ENCODE results near the gene IREB2. TPM values are rescaled to one million over a fixed set of nuclear protein-coding genes. Genes with fewer than 3 reads are reported as not detected.
A peak's percentile ranks its signal among the peaks of the same experiment; 100 is the strongest.
"Not testable (repeated sequence)": the region's sequence is repeated elsewhere in the genome, so short reads cannot be mapped to it uniquely, and the experiment has no call there.

IREB2 gene
- total RNA-seq, 1 donor from 2014 or later = 45.2 TPM

- DNase-seq = no peak
Observed at GRCh38 chr15:78481917-78482316, 43.9 kb downstream of the IREB2 start.

DNA sequence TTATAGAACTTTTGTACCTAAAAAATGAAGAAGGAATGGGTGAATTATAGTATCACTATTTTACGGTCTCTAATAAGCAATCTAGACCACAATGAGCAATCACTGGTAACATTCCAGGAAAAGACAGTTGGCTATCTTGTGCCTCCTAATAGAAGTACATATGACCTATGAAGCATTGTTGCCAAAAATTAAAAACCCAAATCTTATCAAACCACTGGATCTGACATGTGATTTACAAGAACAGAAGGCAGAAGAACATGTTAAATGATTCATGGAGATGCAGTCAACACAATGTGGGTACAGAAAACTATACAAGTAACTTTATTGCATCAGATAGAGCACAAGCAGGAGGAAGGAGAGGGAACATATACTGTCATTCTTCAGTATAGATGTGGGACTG, 54.9 kb downstream of the IREB2 start:
- DNase-seq = no peak

- DNase-seq = no peak
Observed at GRCh38 chr15:78501857-78502256, 63.8 kb downstream of the IREB2 start.

GRCh38 chr15:78502641-78503040, 64.6 kb downstream of the IREB2 start:
- no peak for DNase-seq

- peak; percentile 93 for DNase-seq
Observed at GRCh38 chr15:78506971-78507830, 69.2 kb downstream of the IREB2 start, which contains the start of gene HYKK. Gene HYKK (plus strand): TSS chr15:78507577. CDS start chr15:78513089, 5,512 bp downstream.

DNA sequence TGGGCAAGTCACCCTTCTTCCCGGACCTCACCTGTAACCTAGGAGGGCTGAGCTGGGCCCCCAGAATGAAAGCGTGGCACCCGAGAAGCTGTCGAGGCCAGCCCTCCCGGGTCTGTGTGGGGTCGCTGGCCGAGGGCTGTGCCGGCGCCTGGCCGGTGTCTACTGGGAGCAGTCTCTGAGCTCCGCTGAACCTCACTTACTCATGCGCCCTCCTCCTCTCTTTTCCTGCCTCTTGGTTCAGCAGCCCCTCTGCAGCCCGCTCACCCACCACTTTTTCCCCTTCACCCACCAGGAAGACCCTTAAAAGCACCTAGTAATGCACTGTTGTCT, 69.8 kb downstream of the IREB2 start:
- DNase-seq = no peak

GRCh38 chr15:78508272-78508671, 70.3 kb downstream of the IREB2 start:
- no peak for DNase-seq

GRCh38 chr15:78509726-78510312, 71.8 kb downstream of the IREB2 start:
- DNase-seq = no peak

DNA sequence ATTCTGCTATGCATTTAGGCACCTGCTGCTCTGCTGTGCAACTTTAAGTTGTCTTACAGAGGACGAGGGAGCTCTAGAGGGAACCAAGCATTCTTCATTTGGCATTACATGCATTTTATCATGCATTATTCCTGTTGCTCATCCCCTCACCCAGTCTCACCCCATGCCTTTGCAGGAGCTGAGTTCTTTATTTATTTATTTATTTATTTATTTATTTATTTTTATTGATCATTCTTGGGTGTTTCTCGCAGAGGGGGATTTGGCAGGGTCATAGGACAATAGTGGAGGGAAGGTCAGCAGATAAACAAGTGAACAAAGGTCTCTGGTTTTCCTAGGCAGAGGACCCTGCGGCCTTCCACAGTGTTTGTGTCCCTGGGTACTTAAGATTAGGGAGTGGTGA, 82.0 kb downstream of the IREB2 start:
- not testable (repeated sequence) for DNase-seq

DNA sequence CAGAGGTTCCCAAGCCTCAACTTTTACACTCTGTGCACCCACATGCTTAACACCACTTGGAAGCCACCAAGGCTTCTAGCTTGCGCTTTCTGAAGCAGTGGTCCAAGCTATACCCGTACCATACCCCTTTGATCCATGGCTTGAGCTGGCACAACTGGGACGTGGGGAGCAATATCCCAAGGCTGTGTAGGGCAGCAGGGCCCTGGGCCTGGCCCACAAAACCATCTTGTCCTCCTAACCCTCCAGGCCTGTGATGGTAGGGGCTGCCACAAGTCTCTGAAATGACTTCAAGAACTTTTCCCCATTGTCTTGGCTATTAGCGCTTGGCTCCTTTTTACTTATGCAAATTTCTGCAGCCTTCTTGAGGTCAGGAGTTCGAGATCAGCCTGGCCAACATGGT, 86.2 kb downstream of the IREB2 start:
- DNase-seq = no peak

GRCh38 chr15:78527325-78527724, 89.3 kb downstream of the IREB2 start:
- no peak for DNase-seq

DNA sequence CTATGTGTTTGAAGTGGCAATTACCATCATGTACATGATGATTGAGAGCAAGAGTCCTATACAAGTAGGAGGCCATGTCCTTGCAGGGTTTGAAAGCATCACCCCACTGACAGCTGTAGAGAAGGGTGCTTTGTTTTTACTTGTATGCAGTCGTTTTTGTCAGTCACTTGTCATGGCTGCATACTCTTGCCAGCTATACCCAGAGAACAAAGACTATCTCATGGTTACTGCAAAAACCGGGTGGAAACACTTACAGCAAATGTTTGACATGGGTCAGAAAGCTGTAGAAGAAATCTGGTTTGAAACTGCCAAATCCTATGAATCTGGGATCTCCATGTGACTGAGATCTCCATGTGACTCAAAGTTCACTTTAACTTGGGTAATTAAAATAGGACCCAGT, 95.3 kb downstream of the IREB2 start:
- no peak for DNase-seq

- DNase-seq = no peak
Observed at GRCh38 chr15:78536134-78536533, 98.1 kb downstream of the IREB2 start.

GRCh38 chr15:78537266-78537905, 99.4 kb downstream of the IREB2 start:
- peak; percentile 69 for DNase-seq

DNA sequence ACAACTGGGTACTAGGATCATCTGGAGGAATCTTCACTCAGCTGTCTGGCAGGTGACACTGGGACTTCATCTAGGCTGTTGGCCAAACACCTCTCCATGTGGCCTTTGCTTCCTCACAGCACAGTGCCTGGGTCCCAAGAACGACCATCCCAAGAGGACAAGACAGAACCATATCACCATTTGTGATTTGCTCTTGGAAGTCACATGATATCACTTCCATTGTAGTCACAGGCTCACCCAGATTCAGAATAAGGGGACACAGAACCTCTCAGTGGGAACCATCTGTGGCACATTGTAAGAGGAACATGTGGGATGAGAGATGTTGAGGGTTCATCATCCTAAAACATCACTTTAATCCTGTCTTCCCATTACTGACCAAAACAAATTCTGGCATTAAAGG, 100.3 kb downstream of the IREB2 start:
- no peak for DNase-seq

GRCh38 chr15:78539464-78540140, 101.6 kb downstream of the IREB2 start:
- DNase-seq = not testable (repeated sequence)

DNA sequence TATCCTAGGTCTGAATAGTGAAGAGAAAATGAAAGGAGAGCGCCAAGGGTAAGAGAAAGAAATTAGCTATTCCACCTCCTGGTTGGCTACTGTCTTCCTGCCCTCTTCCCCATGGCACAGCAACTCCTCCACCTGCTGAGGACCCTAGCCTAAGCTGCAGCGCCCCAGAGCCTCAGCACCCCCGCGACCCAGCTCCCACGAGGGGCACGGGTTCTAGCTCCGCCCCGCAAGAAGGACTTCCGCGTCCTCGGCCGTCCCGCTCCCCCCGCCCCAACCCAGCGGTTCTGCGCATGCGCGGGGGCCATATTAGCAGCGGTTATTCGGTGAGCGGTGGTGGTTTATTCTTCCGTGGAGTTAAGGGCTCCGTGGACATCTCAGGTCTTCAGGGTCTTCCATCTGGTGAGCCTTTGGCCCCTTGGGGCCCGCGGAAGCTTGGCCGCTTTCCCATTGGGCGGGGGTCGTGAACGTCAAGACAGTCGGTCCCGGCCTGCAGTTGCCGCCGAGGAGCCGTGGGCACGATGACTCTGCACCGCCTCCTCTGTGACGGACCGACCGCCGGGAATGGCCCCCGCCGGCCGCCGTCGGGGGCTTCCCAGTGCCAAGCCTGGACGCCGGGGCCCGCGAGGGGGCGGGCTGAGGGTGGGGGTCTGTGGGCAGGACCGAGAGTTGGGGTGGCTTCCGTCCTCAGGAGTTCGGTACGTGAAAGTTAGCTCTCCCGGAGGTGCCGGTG, 102.3 kb downstream of the IREB2 start, which contains the start of gene PSMA4:
TSS of gene PSMA4 (plus strand) at position 304 of the 730 bp plus-strand sequence. CDS start 1,484 bp downstream, outside the sequence.
- peak; percentile 95 for DNase-seq

- DNase-seq = no peak
Observed at GRCh38 chr15:78540871-78541743, 103.1 kb downstream of the IREB2 start.

GRCh38 chr15:78541744-78542034, 103.7 kb downstream of the IREB2 start:
- no peak for DNase-seq

DNA sequence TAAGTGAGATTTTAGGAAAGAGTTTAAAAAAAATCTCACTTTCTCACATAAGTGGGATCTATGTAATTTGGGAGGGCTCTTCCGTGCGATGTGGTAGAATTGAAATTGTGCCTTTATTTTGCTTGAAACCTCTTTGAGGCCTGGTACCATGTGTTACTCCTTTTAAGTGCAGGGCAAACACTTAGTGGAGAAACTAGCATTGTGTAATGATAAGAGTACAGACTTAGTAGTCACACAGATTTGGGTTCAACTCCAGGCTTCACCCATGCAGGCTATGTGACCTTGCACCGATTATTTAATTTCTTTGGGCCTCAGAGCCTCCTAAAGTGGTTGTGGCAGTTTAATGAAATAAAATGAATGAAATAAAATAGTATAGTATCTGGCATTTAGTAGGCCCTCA, 104.6 kb downstream of the IREB2 start:
- no peak for DNase-seq

GRCh38 chr15:78550194-78550593, 112.2 kb downstream of the IREB2 start:
- no peak for DNase-seq

Measured in skin of body (tissue), 2 donors.